WTC11 (cell line): ENCODE measurements around the gene COL3A1. TPM values are rescaled to one million over a fixed set of nuclear protein-coding genes. Genes with fewer than 3 reads are reported as not detected.

Source experiments
- ATAC-seq: fragments of 200-7000 bp; cut with Tn5 transposase; 2 replicates; pipeline ENCODE4 v1.10.0; 2021; ENCODE audit warnings: mild to moderate bottlenecking, moderate library complexity
- CTCF ChIA-PET: fragments of 300-600 bp; sonication (Branson Sonifier 250); formaldehyde crosslinking; loops from one replicate; lab custom pipeline; 2021; ENCODE audit warnings: antibody characterized with exemption; lab: Charles Lee
- POLR2A ChIA-PET: fragments of 350-600 bp; sonication (Branson Sonifier 250); formaldehyde crosslinking; loops from one replicate; lab custom pipeline; 2021; ENCODE audit warnings: antibody characterized with exemption; lab: Charles Lee
- DNase-seq: peaks from one replicate; pipeline ENCODE4 v3.0.0; 2021; ENCODE audit warnings: low spot score
- H3K27ac Mint-ChIP-seq: 2 replicates; pipeline ENCODE4 v1.8.0; 2021; ENCODE audit warnings: mixed read lengths
- H3K27me3 Mint-ChIP-seq: 2 replicates; pipeline ENCODE4 v1.8.0; 2021; ENCODE audit warnings: low read depth, mild to moderate bottlenecking, moderate library complexity, mixed read lengths
- H3K36me3 Mint-ChIP-seq: 2 replicates; pipeline ENCODE4 v1.8.0; 2021; ENCODE audit warnings: mixed read lengths
- H3K4me1 Mint-ChIP-seq: 2 replicates; pipeline ENCODE4 v1.8.0; 2022; ENCODE audit warnings: mixed read lengths
- H3K4me3 Mint-ChIP-seq: 2 replicates; pipeline ENCODE4 v1.8.0; 2021; ENCODE audit warnings: mild to moderate bottlenecking, moderate library complexity, mixed read lengths
- H3K9me3 Mint-ChIP-seq: 2 replicates; pipeline ENCODE4 v1.8.0; 2021; ENCODE audit warnings: mixed read lengths
- ATF1 ChIP-seq: sonication (generic); formaldehyde crosslinking; IDR thresholded peaks from 2 replicates; pipeline ENCODE4 v1.8.1; 2023; ENCODE audit warnings: mild to moderate bottlenecking, moderate library complexity, missing genetic modification reagents
- ATF3 ChIP-seq: sonication (generic); formaldehyde crosslinking; conservative IDR thresholded peaks from 2 replicates; pipeline ENCODE4 v1.8.1; 2022; ENCODE audit warnings: mild to moderate bottlenecking, missing genetic modification reagents
- CREM ChIP-seq: sonication (generic); formaldehyde crosslinking; IDR thresholded peaks from 2 replicates; pipeline ENCODE4 v1.8.1; 2022; ENCODE audit warnings: mild to moderate bottlenecking, missing genetic modification reagents, moderate library complexity
- CTCF ChIP-seq: fragments of 200-600 bp; IDR thresholded peaks from 2 replicates; pipeline ENCODE4 v1.8.0; 2022; ENCODE audit warnings: antibody characterized with exemption
- ESRRA ChIP-seq: sonication (generic); formaldehyde crosslinking; IDR thresholded peaks from 2 replicates; pipeline ENCODE4 v1.8.1; 2022; ENCODE audit warnings: mild to moderate bottlenecking, missing genetic modification reagents, borderline replicate concordance
- FOXJ3 ChIP-seq: sonication (generic); formaldehyde crosslinking; IDR thresholded peaks from 2 replicates; pipeline ENCODE4 v1.9.0; 2021; ENCODE audit warnings: missing genetic modification reagents, mild to moderate bottlenecking, borderline replicate concordance
- FOXP1 ChIP-seq: sonication (generic); formaldehyde crosslinking; IDR thresholded peaks from 2 replicates; pipeline ENCODE4 v1.8.0; 2022; ENCODE audit warnings: missing genetic modification reagents, mild to moderate bottlenecking, moderate library complexity, borderline replicate concordance
- GTF2I ChIP-seq: fragments of 250-450 bp; sonication (Bioruptor Pico); conservative IDR thresholded peaks from 2 replicates; pipeline ENCODE4 v1.4.0; 2021; ENCODE audit warnings: mild to moderate bottlenecking
- HMGXB4 ChIP-seq: sonication (generic); formaldehyde crosslinking; IDR thresholded peaks from 2 replicates; pipeline ENCODE4 v1.8.1; 2023; ENCODE audit warnings: mild to moderate bottlenecking, moderate library complexity, missing genetic modification reagents
- JAZF1 ChIP-seq: fragments of 250-450 bp; sonication (Bioruptor Pico); IDR thresholded peaks from 2 replicates; pipeline ENCODE4 v1.9.0; 2021; ENCODE audit warnings: moderate library complexity, mild to moderate bottlenecking, inconsistent platforms
- MAX ChIP-seq: sonication (generic); formaldehyde crosslinking; IDR thresholded peaks from 2 replicates; pipeline ENCODE4 v1.8.0; 2022; ENCODE audit warnings: mild to moderate bottlenecking, missing genetic modification reagents
- NFATC4 ChIP-seq: fragments of 250-450 bp; sonication (Bioruptor Pico); IDR thresholded peaks from 2 replicates; pipeline ENCODE4 v1.9.0; 2021; ENCODE audit warnings: mild to moderate bottlenecking
- NR3C1 ChIP-seq: sonication (generic); formaldehyde crosslinking; conservative IDR thresholded peaks from 2 replicates; pipeline ENCODE4 v1.8.1; 2023; ENCODE audit warnings: low read depth, mild to moderate bottlenecking, missing genetic modification reagents
- PRDM15 ChIP-seq: sonication (generic); formaldehyde crosslinking; IDR thresholded peaks from 2 replicates; pipeline ENCODE4 v1.8.0; 2022; ENCODE audit warnings: missing genetic modification reagents
- PRRX2 ChIP-seq: fragments of 250-450 bp; sonication (Bioruptor Pico); IDR thresholded peaks from 2 replicates; pipeline ENCODE4 v1.8.0; 2021; ENCODE audit warnings: mild to moderate bottlenecking
- RELA ChIP-seq: sonication (generic); formaldehyde crosslinking; IDR thresholded peaks from 2 replicates; pipeline ENCODE4 v1.8.1; 2022; ENCODE audit warnings: missing genetic modification reagents, mild to moderate bottlenecking, borderline replicate concordance
- SMAD3 ChIP-seq: sonication (generic); formaldehyde crosslinking; IDR thresholded peaks from 2 replicates; pipeline ENCODE4 v1.8.0; 2022; ENCODE audit warnings: missing genetic modification reagents, mild to moderate bottlenecking, borderline replicate concordance
- TCF7 ChIP-seq: sonication (generic); formaldehyde crosslinking; IDR thresholded peaks from 2 replicates; pipeline ENCODE4 v1.8.0; 2022; ENCODE audit warnings: mild to moderate bottlenecking, low read depth, missing genetic modification reagents, moderate library complexity
- TEAD4 ChIP-seq: sonication (generic); formaldehyde crosslinking; IDR thresholded peaks from 2 replicates; pipeline ENCODE4 v1.8.0; 2022; ENCODE audit warnings: mild to moderate bottlenecking, missing genetic modification reagents
- ZBTB21 ChIP-seq: sonication (generic); formaldehyde crosslinking; IDR thresholded peaks from 2 replicates; pipeline ENCODE4 v1.8.1; 2023; ENCODE audit warnings: mild to moderate bottlenecking, missing genetic modification reagents, borderline replicate concordance
- ZMAT4 ChIP-seq: fragments of 250-450 bp; sonication (Bioruptor Pico); IDR thresholded peaks from 2 replicates; pipeline ENCODE4 v1.9.0; 2021; ENCODE audit warnings: mild to moderate bottlenecking
- ZNF416 ChIP-seq: fragments of 250-450 bp; sonication (Bioruptor Pico); IDR thresholded peaks from 2 replicates; pipeline ENCODE4 v1.9.0; 2021; ENCODE audit warnings: mild to moderate bottlenecking, inconsistent platforms
- ZNF671 ChIP-seq: fragments of 250-450 bp; sonication (Bioruptor Pico); IDR thresholded peaks from 2 replicates; pipeline ENCODE4 v1.8.0; 2021; ENCODE audit warnings: mild to moderate bottlenecking
- total RNA-seq: library from RNA; stranded (reverse); gene quantifications from 3 replicates; pipeline ENCODE4 v1.2.3, GENCODE V29; 2021

Gene COL3A1
- total RNA-seq, 1 experiment from 2014 or later: 0.61 TPM

GRCh38 chr2:188979187-188980114 lies 5.3 kb downstream of the COL3A1 start:
- ChIA-PET CTCF (interaction anchor here (0.7 to 1.4 kb wide), 2 partner anchors 381 to 406 kb away, joined by 3 to 4 read pairs; no protein-coding TSS in a partner anchor), POLR2A (no interaction called here)
- H3K4me1 Mint-ChIP-seq: peaks cover 4% of the 10 kb centered on the region
- H3K36me3 Mint-ChIP-seq: no peaks in the 10 kb centered on the region
- H3K27me3 Mint-ChIP-seq: no peaks in the 10 kb centered on the region
- DNase-seq (no peak), ATAC-seq (no peak)
- H3K9me3 Mint-ChIP-seq: no peaks in the 10 kb centered on the region
- TF ChIP-seq ZNF671 (CRISPR knock-in tag) (no peak), CREM (CRISPR knock-in tag) (no peak), GTF2I (no peak), MAX (CRISPR knock-in tag) (no peak), ZMAT4 (CRISPR knock-in tag) (no peak), ATF1 (no peak), ESRRA (CRISPR knock-in tag) (no peak)
- H3K27ac Mint-ChIP-seq: no peak overlapping the region
- no peak overlapping the region for H3K4me3 Mint-ChIP-seq

GRCh38 chr2:188983427-188984064 lies 9.4 kb downstream of the COL3A1 start:
- Mint-ChIP-seq H3K36me3 (no peaks in the 10 kb centered on the region), H3K4me1 (no peaks in the 10 kb centered on the region), H3K9me3 (no peaks in the 10 kb centered on the region)
- POLR2A ChIA-PET: no interaction called here
- TF ChIP-seq CTCF (peak; percentile 28; the same call in 1 of the 2 replicates), NR3C1 (CRISPR knock-in tag) (no peak)
- TF ChIP-seq, all 79 proteins: peak for 1
- Mint-ChIP-seq H3K27ac (no peak overlapping the region), H3K27me3 (no peaks in the 10 kb centered on the region), H3K4me3 (no peak overlapping the region)
- ATAC-seq (peak; percentile 58), DNase-seq (no peak)
- CTCF ChIA-PET: interaction anchor here (0.6 to 1.7 kb wide), 11 partner anchors 8 to 523 kb away, joined by 3 to 9 read pairs (median 4); no protein-coding TSS in a partner anchor

GRCh38 chr2:188984065-188984491 lies 9.9 kb downstream of the COL3A1 start:
- no peaks in the 10 kb centered on the region for H3K9me3 Mint-ChIP-seq
- ChIA-PET POLR2A (no interaction called here), CTCF (interaction anchor here (0.6 to 1.7 kb wide), 12 partner anchors 9 to 533 kb away, joined by 3 to 9 read pairs (median 4); no protein-coding TSS in a partner anchor)
- no peak overlapping the region for H3K27ac Mint-ChIP-seq
- ATAC-seq: no peak
- H3K36me3 Mint-ChIP-seq: no peaks in the 10 kb centered on the region
- H3K4me1 Mint-ChIP-seq: no peaks in the 10 kb centered on the region
- H3K4me3 Mint-ChIP-seq: no peak overlapping the region
- DNase-seq: no peak
- no peaks in the 10 kb centered on the region for H3K27me3 Mint-ChIP-seq
- TF ChIP-seq ZNF416: no peak
- no peak for TF ChIP-seq RELA (CRISPR knock-in tag)
- TF ChIP-seq JAZF1 (CRISPR knock-in tag): no peak
- TF ChIP-seq ZBTB21 (CRISPR knock-in tag): no peak
- TF ChIP-seq FOXJ3 (CRISPR knock-in tag): no peak
- no peak for TF ChIP-seq TEAD4 (CRISPR knock-in tag)
- TF ChIP-seq CREM (CRISPR knock-in tag): no peak
- no peak for TF ChIP-seq ATF3
- no peak for TF ChIP-seq NFATC4
- no peak for TF ChIP-seq PRRX2 (CRISPR knock-in tag)
- TF ChIP-seq TCF7: no peak
- TF ChIP-seq FOXP1 (CRISPR knock-in tag): no peak
- no peak for TF ChIP-seq PRDM15
- no peak for TF ChIP-seq HMGXB4 (CRISPR knock-in tag)
- no peak for TF ChIP-seq SMAD3 (CRISPR knock-in tag)
